Activated B cell treated with CpG ODN at 0.5 μM for 24 hours (primary cell): ENCODE measurements around the gene CTIF. TPM values are rescaled to one million over a fixed set of nuclear protein-coding genes. Genes with fewer than 3 reads are reported as not detected.

ENCODE experiments used
- ATAC-seq: fragments of 200-7000 bp; cut with Tn5 transposase; one replicate; pipeline ENCODE4 v1.10.0; 2021; ENCODE audit warnings: low read depth, mild to moderate bottlenecking, moderate library complexity
- CTCF ChIA-PET: fragments of 350-600 bp; sonication (Branson Sonifier 250); formaldehyde crosslinking; loops from one replicate; lab custom pipeline; 2021; ENCODE audit warnings: antibody characterized with exemption; lab: Charles Lee
- POLR2A ChIA-PET: fragments of 350-600 bp; sonication (Branson Sonifier 250); formaldehyde crosslinking; loops from one replicate; lab custom pipeline; 2021; ENCODE audit warnings: antibody characterized with exemption; lab: Charles Lee
- DNase-seq: peaks from one replicate; pipeline ENCODE4 v3.0.0; 2022
- H3K27ac Mint-ChIP-seq: one replicate; pipeline ENCODE4 v1.8.0; 2020; ENCODE audit warnings: mixed read lengths
- H3K27me3 Mint-ChIP-seq: one replicate; pipeline ENCODE4 v1.8.0; 2021; ENCODE audit warnings: mixed read lengths
- H3K36me3 Mint-ChIP-seq: one replicate; pipeline ENCODE4 v1.8.0; 2021; ENCODE audit warnings: low read depth, mixed read lengths
- H3K4me1 Mint-ChIP-seq: one replicate; pipeline ENCODE4 v1.8.0; 2021; ENCODE audit warnings: mixed read lengths
- H3K4me3 Mint-ChIP-seq: one replicate; pipeline ENCODE4 v1.8.0; 2020; ENCODE audit warnings: mild to moderate bottlenecking, mixed read lengths
- H3K9me3 Mint-ChIP-seq: one replicate; pipeline ENCODE4 v1.8.0; 2020; ENCODE audit warnings: mixed read lengths
- intact Hi-C: fragments of 100-400 bp; cut with micrococcal nuclease; formaldehyde crosslinking; loops from one replicate; pipeline ENCODE4 v1.15.1; 2024
- total RNA-seq: library from RNA; stranded (reverse); gene quantifications from 2 replicates; pipeline ENCODE4 v1.2.3, GENCODE V29; 2022
- TF ChIP-seq, protein P1 (sequence below): fragments of 200-600 bp; IDR thresholded peaks from one replicate; pipeline ENCODE4 v1.8.0; 2022; ENCODE audit warnings: antibody characterized with exemption, mild to moderate bottlenecking

Gene CTIF
- total RNA-seq, 1 donor from 2014 or later = 9.3 TPM

GRCh38 chr18:48674758-48675351 is 136.0 kb downstream of the CTIF start:
- CTCF ChIA-PET = interaction anchor here (0.8 to 2.2 kb wide), 10 partner anchors 28 to 1682 kb away, joined by 3 to 18 read pairs (median 4); no protein-coding TSS in a partner anchor
- Mint-ChIP-seq H3K9me3 (peaks cover 5% of the 10 kb centered on the region), H3K4me1 (peaks cover 3% of the 10 kb centered on the region), H3K36me3 (peaks cover 11% of the 10 kb centered on the region), H3K4me3 (no peak overlapping the region), H3K27me3 (no peaks in the 10 kb centered on the region), H3K27ac (no peak overlapping the region)
- POLR2A ChIA-PET = no interaction called here
- no peak for DNase-seq
- intact Hi-C loops = loop anchor here (1.0 to 10.0 kb wide), 16 partner anchors 102 to 1752 kb away; partner anchors contain the start of genes C18orf32, CFAP53 and MYO5B
- TF ChIP-seq, protein P1, sequence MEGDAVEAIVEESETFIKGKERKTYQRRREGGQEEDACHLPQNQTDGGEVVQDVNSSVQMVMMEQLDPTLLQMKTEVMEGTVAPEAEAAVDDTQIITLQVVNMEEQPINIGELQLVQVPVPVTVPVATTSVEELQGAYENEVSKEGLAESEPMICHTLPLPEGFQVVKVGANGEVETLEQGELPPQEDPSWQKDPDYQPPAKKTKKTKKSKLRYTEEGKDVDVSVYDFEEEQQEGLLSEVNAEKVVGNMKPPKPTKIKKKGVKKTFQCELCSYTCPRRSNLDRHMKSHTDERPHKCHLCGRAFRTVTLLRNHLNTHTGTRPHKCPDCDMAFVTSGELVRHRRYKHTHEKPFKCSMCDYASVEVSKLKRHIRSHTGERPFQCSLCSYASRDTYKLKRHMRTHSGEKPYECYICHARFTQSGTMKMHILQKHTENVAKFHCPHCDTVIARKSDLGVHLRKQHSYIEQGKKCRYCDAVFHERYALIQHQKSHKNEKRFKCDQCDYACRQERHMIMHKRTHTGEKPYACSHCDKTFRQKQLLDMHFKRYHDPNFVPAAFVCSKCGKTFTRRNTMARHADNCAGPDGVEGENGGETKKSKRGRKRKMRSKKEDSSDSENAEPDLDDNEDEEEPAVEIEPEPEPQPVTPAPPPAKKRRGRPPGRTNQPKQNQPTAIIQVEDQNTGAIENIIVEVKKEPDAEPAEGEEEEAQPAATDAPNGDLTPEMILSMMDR = no peak
- ATAC-seq = no peak

DNA sequence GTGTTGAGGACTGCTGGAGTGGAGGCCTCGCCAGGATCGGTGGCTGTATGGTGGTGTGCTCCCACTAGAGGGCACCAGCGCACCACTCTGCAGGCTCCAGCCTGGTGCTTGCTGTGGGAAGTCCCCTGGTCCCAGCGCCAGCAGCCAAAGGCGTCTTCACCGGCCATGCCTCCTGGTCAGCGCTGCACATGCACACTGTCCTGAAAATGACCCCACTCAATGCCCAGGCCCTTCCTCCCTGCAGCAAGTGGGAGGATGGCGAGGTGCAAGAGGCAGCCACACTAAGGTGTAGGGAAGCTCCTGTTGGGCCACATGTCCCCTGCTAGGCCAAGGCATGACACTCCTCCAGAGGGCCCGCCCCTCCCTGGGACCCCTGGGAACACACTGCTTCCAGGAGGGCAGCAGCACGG is 136.5 kb downstream of the CTIF start:
- Mint-ChIP-seq H3K4me3 (no peak overlapping the region), H3K4me1 (peaks cover 3% of the 10 kb centered on the region), H3K36me3 (peaks cover 11% of the 10 kb centered on the region), H3K27ac (no peak overlapping the region), H3K9me3 (peaks cover 5% of the 10 kb centered on the region), H3K27me3 (no peaks in the 10 kb centered on the region)
- POLR2A ChIA-PET = interaction anchor here (0.6 kb wide), 1 partner anchor 784 kb away, joined by 7 read pairs; no protein-coding TSS in a partner anchor
- peak; percentile 98 for ATAC-seq
- intact Hi-C loops = loop anchor here (1.0 to 10.0 kb wide), 16 partner anchors 101 to 1752 kb away; partner anchors contain the start of genes C18orf32, CFAP53 and MYO5B
- peak; percentile 78 for DNase-seq
- TF ChIP-seq, protein P1 = no peak
- CTCF ChIA-PET = interaction anchor here (0.6 to 2.2 kb wide), 6 partner anchors 27 to 1682 kb away, joined by 3 to 18 read pairs (median 4); partner anchors contain the start of gene MYO5B

- Mint-ChIP-seq H3K9me3 (peaks cover 5% of the 10 kb centered on the region), H3K4me1 (peaks cover 3% of the 10 kb centered on the region), H3K27ac (no peak overlapping the region), H3K27me3 (no peaks in the 10 kb centered on the region), H3K4me3 (no peak overlapping the region), H3K36me3 (peaks cover 8% of the 10 kb centered on the region)
- CTCF ChIA-PET = interaction anchor here (0.6 to 1.5 kb wide), 4 partner anchors 27 to 1519 kb away, joined by 3 to 5 read pairs (median 4); partner anchors contain the start of gene MYO5B
- TF ChIP-seq, protein P1 = no peak
- intact Hi-C loops = loop anchor here (1.0 to 10.0 kb wide), 18 partner anchors 101 to 1751 kb away; partner anchors contain the start of genes C18orf32, CFAP53, MYO5B and SMAD7
- DNase-seq (no peak), ATAC-seq (no peak)
- POLR2A ChIA-PET = interaction anchor here (0.6 kb wide), 1 partner anchor 784 kb away, joined by 7 read pairs; no protein-coding TSS in a partner anchor
Observed at GRCh38 chr18:48675912-48676311, 137.1 kb downstream of the CTIF start.

- Mint-ChIP-seq H3K27ac (no peak overlapping the region), H3K9me3 (peaks cover 4% of the 10 kb centered on the region), H3K27me3 (no peaks in the 10 kb centered on the region), H3K4me1 (peaks cover 3% of the 10 kb centered on the region), H3K36me3 (peaks cover 4% of the 10 kb centered on the region), H3K4me3 (no peak overlapping the region)
- ChIA-PET POLR2A (no interaction called here), CTCF (interaction anchor here (1.2 to 3.7 kb wide), 2 partner anchors 503 to 1188 kb away, joined by 3 to 17 read pairs; no protein-coding TSS in a partner anchor)
- DNase-seq (no peak), ATAC-seq (no peak)
- TF ChIP-seq, protein P1 = no peak
- intact Hi-C loops = loop anchor here (2.0 to 10.0 kb wide), 5 partner anchors 236 to 1751 kb away; partner anchors contain the start of genes MYO5B and SMAD7
Observed at GRCh38 chr18:48676346-48676745, 137.5 kb downstream of the CTIF start.
